HG03045 (cell line): ENCODE measurements around the gene DSCAML1.

ENCODE experiments used
- ATAC-seq: cut with Tn5 transposase; IDR thresholded peaks from one replicate; pipeline ENCODE4 v1.9.1; 2021; ENCODE audit warnings: mild to moderate bottlenecking, moderate library complexity; ENCODE audit not compliant: unreplicated experiment

The DSCAML1 gene

GRCh38 chr11:117731722-117732290, 65.2 kb downstream of the DSCAML1 start:
- ATAC-seq, result no peak

DNA sequence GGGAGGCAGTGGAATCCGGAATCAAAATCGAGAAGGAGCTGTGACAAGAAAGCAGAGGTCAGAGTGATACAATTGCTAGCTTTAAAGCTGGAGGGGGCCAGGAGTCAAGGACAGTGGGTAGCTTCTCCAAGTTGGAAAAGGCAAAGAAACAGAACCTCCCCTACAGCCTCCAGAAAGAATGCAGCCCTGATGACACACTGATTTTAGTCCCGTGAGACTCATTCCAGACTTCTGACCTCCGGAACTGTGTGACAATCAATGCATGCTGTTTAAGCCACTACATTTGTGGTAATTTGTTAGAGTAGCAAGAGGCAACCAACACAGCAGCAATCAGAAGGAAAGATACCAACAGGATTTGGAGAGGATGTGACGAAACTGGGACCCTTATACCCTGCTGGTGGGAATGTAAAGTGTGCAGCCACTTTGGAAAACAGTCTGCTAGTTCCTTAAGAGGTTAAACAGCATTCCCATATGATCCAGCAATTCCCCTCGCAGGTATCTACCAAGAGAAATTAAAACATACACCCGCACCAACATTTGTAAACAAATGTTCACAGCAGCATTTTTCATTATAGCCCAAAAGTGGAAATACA, 66.7 kb downstream of the DSCAML1 start:
- ATAC-seq, result no peak

- no peak for ATAC-seq
Measured at GRCh38 chr11:117725048-117725734, 71.8 kb downstream of the DSCAML1 start.

GRCh38 chr11:117724621-117725020, 72.4 kb downstream of the DSCAML1 start:
- no peak for ATAC-seq

DNA sequence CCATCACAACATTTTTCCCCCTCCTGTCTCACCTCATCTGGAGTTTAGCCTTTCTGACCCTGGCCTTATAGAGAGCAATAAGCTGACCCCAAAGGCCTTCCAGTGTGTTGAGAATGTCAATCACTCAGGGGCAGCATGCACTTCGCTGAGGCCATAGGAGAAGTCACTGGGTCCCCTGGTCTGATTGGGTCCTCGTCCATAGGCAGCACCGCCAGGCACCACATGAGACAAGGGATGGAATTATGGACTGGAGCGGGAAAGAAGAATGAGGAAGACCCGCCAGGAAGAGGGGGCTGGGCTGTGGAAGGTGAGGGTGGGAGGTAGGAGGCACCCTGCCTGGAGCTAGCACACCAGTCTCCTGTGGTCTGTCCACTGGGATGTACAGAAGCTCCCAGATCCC, 72.9 kb downstream of the DSCAML1 start:
- ATAC-seq, result no peak

- ATAC-seq, result no peak
Measured at GRCh38 chr11:117723277-117724024, 73.6 kb downstream of the DSCAML1 start.

DNA sequence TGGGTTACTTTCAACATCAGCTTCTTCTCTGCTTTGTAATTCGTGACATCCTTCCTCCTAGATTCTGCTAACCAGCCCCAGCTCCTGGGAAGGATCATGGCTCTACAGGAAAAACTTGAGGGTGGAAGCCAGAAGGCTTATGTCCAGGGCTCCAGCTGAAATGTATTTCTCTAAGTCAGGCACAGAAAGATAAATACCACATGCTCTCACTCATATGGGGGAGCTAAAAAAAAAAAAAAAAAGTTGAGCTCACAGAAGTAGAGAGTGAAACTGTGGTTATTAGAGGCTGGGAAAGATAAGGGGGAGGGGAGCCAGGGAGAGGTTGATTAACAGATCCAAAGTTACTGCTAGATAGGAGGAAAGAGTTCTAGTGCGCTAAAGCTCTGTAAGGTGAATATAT, 74.9 kb downstream of the DSCAML1 start:
- ATAC-seq, result no peak

DNA sequence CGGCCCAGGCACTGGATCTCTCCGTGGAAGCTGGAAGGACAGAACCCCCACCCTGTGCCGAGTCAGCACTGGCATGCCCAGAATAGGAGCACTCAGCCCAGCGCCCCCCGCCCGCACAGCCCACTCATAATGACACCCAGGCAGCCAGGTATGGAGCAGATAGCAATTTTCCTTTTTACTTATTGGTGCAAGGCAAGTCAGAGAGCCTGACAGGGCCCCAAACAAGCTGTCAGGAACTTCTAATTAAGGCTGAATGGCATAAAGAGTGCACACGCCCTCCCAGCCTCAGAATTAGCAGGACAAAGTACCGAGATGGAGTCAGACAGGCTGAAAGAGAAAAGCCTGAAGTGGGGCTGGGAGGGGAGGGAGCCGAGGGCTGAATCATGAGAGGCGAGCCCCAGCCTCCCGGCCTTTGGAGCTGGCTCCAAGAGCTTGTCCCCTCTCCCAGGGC, 76.9 kb downstream of the DSCAML1 start:
- no peak for ATAC-seq

- no peak for ATAC-seq
Measured at GRCh38 chr11:117719480-117719879, 77.5 kb downstream of the DSCAML1 start.

DNA sequence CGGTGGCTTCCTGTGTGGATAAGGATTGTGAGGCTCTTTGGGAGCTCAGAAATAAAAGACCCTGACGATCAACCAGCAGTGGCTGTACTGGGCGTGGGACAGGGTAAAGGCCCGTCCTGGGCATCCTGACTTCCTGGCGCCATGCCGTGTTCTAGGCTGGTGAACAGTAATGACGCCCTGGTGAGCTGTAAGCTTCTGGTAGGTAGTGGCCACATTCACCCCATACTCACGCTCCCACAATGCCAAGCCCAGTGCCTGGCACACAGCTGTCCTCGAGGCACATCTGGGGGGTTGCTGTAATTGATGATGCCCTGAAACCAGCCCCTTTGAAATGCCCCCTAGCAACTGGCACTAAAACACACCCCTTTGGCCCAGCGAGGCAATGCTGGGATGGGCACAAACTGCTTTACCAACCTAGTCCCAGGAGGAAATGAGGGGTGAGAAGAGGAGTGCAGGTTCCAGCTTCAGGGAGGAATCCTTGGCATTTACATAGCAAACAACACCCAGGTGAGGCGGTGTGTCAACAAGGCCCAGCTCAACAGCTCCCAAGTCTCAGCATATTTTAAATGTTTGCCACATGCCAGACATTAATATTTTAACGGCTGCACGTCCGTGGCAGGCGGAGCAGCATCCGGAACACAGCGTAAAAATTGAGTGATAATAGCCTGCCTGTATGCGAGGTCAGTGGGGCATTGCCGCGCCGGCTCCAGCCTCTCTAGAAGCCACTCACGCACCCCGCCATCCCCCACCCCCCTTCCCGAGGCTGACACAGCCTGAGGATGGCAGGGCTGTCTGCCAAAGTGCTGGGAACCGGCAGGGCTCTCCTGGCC, 79.3 kb downstream of the DSCAML1 start:
- ATAC-seq, result no peak

DNA sequence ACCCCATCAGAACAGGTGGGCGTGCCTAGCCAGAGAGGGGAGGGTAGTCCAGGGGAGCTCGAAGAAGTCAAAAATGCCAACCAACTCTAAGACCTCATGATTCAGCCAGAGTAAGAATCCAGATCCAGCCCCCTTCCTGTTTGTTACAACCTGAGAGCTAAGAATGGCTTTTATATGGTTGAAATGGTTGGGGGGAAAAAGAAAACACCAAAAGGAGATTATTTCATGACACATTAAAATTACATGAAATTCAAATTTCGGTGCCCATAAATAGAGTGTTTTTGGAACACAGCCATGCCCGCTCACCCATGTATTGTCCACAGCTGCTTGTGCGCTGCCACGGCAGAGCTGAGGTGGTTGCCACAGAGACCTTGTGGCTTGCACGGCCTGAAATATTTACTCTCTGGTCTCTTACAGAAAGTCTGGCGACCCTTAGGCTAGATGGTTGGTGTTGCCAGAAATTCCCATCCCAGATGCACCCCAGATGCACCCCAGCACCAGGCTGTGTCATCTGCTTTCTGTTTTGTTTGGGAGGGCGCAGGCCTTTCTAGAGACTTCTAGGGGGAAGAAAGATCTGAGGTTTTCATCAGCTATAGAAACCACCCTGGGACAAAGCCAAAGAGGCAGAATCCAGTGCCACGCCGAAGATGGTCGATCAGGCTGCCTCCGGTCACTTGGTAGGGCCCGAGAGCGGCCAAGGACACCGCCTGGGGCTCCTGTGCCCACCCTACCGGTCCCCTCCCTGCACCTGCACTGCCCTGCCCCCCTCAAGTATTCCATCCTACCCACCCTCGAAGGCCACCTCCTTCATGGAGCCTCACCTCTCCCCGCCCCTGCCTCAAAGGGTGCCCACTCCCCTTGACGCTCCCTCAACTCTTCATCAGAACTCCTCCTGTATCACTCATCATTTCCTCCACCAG, 80.2 kb downstream of the DSCAML1 start:
- no peak for ATAC-seq

DNA sequence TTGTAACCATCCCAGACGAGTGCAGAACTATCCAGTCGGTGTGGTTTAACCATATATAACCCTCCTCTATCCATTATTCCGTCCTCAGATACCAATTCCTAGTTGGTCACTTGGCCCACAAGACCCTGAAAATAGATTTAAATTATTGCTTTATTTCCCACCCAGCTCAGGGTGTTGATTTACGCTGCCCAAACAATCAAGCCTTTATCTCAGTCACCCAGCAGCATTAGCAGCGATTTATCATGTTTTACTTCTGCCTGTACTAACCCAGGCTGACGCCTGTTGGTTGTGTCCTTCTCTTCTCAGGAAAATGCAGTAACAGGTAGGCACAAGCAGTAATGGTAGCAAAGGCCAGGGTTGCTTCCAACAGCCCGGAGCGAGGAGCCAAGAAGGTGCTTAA, 81.2 kb downstream of the DSCAML1 start:
- ATAC-seq, result no peak

DNA sequence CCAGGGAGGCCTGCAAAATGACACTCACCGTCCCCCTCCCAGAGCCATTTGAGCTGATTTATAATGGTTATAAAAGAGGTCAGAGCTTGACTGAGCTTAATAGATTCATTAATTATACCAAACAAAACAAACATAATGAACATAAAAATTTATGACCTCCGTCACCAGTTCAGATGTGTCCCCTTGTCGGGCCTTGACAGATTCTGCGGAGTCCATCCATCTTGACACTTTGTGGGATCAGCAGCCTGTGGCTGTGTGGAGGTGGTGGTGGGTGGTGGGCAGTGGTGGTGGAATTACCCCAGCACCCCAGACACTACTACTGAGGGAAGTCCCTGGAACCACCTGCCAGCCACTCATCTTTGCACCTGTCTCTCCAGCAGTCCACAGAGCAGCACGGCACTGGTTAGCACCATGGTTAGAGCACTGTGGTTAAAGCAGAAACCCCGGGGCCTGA, 83.5 kb downstream of the DSCAML1 start:
- no peak for ATAC-seq

DNA sequence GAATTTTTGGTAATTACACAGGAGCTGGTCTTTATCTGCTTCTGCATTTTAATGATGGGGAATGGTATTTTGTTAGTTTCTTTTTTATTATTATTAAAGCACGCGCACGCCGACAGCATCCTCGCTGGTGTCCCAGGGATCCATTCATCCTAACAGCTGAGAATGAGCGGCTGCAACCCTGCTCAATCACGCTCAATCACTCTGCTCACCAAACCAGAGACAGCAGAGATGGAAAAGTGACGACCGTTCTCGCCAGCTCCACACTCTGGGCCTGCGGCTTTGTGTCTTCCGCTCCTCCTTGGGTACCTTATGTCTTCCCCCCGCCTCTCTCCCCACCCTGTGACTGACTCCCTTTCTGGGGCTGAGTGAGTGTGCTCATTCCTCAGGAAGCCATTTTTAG, 84.5 kb downstream of the DSCAML1 start:
- ATAC-seq, result no peak

DNA sequence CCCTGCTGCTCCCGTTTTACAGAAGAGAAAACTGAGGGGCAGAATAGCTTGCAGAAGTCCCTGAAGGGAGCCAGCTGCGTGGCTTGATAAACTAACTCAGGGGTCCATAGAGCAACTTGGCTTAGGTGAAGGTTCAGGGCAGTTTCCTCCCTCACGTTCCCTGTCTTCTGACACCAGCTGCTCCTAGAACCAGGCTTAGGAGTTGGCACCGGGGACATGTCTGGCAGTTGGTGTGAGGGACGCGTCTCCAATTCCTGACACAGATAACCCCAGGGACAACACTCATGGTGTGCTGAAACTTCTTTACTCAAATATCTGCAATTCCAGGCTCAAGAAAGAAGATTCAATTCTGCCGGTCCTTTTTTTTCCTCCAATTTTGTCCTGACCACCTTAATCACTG, 85.7 kb downstream of the DSCAML1 start:
- no peak for ATAC-seq

DNA sequence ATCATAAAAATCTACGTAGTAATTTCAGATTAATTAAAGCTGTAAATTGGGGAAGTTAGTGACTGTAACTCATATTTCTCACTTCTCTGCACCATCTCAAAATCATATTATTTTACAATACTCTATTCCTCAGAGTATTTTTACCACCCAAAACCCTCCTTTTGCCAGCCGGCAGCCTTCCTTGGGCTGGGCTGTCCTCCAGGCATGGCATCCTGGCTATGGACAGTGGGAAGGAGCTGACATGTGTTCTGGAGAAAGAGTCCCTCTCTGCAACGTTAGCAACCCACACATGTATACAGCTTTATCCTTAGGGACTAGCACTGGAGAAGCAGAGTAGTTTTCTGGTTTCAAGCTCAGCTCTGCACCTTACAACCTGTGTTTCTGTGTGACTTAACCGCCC, 86.8 kb downstream of the DSCAML1 start:
- no peak for ATAC-seq

- no peak for ATAC-seq
Measured at GRCh38 chr11:117706322-117706814, 90.6 kb downstream of the DSCAML1 start.

GRCh38 chr11:117705866-117706265, 91.2 kb downstream of the DSCAML1 start:
- ATAC-seq, result no peak

DNA sequence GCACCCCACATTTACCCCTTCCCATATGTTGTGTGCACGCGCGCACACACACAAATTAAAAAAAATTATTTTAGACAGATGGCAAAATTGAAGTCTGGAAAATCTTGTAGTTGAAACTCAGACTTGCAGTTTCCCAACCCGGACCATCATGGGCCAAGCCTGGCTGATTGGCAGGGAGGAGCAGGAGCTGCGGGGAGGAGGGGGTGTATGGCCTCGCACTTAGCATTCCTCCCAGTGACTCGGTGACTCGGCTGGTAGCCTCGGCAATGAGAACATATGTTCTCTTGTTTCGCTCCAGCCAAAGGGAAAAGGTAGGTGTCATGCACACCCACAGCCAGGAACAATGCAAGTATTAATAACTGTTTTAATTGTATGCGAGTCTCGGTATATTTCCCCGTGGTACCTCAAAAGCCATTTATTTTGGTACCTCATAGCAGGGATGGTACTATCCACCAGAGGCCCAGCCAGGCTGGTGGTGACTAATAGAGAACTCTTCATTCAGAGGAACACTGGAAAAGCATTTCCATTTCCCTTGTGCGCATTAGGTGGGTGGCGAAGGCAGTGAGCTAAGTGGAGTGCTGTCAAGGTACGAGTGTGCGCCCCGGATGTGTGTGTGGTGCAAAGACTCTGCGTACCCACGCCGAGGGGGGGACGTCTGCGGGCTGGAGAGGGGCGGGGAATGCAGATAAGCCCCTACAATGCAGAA, 92.5 kb downstream of the DSCAML1 start:
- no peak for ATAC-seq
